Measurements from ENCODE around the gene OXSR1.

OXSR1 gene

DNA sequence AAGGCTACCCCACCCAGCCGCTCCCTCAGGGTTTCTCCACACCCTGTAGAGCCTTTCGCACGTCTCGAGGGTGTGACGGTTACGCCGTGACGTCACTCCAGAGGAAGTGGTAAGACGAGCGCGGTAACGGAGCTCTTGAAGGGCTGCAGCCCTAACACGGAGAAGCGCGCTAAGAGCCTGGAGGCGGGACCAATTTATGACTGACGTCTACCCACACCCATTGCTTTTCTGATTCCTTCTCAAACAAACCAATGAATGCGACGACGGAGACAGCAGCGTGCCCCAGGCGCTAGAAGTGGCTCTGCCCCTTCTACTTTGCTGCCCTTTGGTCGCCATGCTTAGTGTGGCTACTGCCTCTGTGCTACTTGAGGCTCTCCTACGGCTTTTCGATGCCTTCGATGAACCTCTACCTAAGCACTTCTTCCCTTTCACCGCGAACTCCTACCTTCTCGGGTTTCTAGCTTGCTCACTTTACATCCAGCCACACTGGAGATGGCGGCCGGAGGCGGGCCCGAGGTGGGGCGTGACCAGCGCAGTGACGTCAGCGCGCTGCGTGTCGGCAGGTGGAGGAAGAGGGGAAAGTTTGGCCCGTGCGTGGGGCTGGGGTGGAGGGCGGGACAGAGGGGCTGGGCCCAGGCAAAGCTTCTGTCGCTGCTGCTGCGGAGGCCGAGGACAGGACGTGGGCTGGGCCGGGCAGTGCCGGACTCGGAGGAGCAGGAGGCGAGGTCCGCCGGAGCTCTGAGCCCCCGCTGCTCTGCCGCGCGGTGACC, at the start of gene OXSR1:
Gene OXSR1, plus strand, starts transcription at position 586 of the 770 bp plus-strand sequence. CDS start 340 bp downstream, outside the sequence.
- in situ Hi-C loops (cut with MboI; ENCODE audit: low sequenced_read_pairs): no loop called here
- H3K4me3 ChIP-seq: peak within 1 kb of the TSS; percentile 88
- no peaks in the 10 kb centered on the region for H3K27me3 ChIP-seq (ENCODE audit: low read depth)
- peaks cover 22% of the 10 kb centered on the region for H3K4me1 ChIP-seq
- peak; percentile 97 to 99 for DNase-seq (ENCODE audit: low spot score in 2 of 2)
- H3K9me3 ChIP-seq: no peaks in the 10 kb centered on the region
- no peaks in the 10 kb centered on the region for H3K36me3 ChIP-seq (replicated peaks)

DNA sequence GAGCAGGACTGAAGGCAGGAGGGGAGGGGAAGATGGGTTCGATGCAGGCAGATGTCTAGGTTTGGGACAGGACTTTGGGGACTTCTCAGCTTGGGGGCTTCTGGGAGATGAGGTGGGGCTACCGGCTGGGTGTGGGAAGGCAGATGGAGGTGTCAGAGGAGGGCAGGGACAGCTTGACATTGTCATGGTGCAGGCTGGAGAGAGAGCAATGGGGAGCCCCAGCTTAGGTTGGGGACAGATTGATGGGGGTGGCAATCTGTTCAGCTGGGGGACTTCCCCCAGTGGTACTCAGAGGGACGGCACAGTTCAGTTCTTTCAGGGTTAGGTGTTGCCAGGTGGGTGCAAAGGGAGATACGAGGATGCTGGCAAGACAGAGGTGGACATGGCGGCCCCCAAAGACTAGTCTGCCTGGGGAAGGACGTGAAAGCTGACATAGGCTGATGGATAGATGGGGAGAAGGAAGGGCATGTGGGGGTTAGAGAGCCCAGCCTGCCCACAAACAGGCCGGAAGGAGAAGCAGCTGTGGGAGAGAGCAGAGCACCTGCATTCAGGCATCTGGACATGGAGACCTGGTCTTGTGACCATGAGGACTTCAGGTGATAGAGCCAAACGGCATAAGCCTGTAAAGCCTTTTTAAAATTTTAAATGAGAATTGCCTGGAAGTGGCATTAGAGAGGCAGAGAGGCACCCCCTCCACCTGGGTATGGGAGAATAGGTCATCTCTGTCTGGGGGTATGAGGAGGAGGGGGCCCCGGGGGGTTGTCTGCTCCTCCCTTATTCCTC, 49.5 kb upstream of the OXSR1 start:
- H3K27me3 ChIP-seq (ENCODE audit: low read depth): no peaks in the 10 kb centered on the region
- DNase-seq (ENCODE audit: low spot score in 2 of 2): no peak
- no peak overlapping the region for H3K4me3 ChIP-seq
- in situ Hi-C loops (cut with MboI; ENCODE audit: low sequenced_read_pairs): no loop called here
- H3K36me3 ChIP-seq (replicated peaks): peaks cover 4% of the 10 kb centered on the region; the same call in 1 of the 2 replicates
- H3K4me1 ChIP-seq: no peaks in the 10 kb centered on the region
- H3K9me3 ChIP-seq: no peaks in the 10 kb centered on the region

DNA sequence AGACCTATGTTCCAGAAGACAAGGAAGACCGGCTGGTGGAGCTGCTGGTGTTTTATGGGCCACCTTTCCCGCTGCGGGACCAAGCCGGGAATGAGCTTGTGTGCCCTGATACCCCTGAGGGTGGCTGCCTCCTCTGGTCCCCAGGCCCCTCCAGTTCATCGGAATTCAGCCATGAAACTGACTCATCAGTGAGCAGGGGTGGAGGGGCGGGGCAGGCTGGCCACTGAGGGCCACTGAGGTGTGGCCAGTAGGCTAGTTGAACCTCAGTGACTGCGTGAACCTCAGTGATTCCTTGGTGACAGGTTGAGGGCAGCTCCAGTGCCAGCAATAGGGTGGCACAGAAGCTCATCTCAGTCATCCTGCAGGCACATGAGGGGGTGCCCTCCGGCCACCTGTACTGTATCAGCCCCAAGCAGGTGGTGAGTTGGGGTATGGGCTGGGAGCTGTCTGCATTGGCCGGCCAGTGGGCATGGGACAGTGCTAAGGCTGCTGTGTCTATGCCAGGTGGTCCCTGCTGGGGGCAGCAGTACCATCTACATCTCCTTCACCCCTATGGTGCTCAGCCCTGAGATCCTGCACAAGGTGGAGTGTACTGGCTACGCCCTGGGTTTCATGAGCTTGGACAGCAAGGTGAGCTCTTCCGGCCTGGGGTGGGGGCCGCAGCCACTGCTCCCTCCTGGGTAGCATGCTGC, 48.7 kb upstream of the OXSR1 start:
- no peak overlapping the region for H3K4me3 ChIP-seq
- peaks cover 11% of the 10 kb centered on the region for H3K36me3 ChIP-seq (replicated peaks)
- no peaks in the 10 kb centered on the region for H3K27me3 ChIP-seq (ENCODE audit: low read depth)
- in situ Hi-C loops (cut with MboI; ENCODE audit: low sequenced_read_pairs): no loop called here
- no peaks in the 10 kb centered on the region for H3K9me3 ChIP-seq
- H3K4me1 ChIP-seq: no peaks in the 10 kb centered on the region
- DNase-seq (ENCODE audit: low spot score in 2 of 2): no peak

DNA sequence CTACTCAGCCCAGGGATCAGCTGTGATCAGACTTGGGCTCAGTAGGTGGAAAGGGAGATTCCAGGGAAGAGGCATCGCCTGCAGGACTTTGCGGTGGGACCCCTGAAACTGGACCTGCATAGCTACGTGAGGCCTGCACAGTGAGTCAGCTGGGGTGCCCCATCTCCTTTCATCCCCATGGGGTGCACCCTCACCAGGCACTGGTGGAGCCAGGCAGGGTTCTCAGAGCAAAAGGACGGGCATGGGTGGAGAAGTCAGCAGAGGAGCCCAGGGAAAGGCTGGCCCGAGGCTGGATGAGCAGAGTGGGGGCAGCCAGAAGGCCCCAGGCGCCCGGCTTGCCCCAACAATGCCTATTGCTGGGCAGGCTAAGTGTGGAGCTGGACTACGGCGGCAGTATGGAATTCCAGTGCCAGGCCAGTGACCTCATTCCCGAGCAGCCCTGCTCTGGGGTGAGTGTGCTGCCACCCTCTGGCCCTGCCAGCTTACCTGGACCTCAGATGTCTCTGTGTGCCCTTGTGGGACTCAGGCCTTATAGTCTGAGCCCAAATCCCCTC, 48.1 kb upstream of the OXSR1 start:
- H3K4me3 ChIP-seq: no peak overlapping the region

DNA sequence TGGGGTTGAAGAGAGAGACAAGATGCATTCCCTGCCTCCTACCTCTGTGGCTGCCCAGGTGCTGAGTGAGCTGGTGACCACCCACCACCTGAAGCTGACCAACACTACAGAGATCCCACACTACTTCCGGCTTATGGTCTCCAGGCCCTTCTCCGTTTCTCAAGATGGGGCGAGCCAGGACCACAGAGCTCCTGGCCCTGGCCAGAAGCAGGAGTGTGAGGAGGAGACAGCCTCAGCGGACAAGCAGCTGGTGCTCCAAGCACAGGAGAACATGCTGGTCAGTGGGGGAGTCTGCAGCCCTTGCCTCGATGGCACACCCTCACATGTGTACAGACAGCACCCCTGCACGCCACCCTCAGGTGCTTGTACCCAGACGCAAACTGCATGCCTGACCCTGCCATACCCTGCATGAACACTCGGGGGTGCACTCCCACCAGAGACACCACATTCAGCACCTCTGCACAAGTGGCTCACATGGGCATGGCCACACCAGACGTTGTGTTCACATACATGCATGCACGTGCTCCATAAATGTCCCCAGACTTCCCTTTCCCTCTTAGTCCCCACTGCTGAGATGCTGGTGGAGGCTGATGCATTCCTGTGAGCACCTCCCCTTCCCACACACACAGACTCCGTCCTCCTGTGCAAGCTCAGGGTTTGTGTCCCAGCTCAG, 47.5 kb upstream of the OXSR1 start:
- Histone ChIP-seq H3K4me1 (no peaks in the 10 kb centered on the region), H3K9me3 (no peaks in the 10 kb centered on the region), H3K36me3 (replicated peaks) (peaks cover 23% of the 10 kb centered on the region), H3K4me3 (no peak overlapping the region), H3K27me3 (ENCODE audit: low read depth) (no peaks in the 10 kb centered on the region)
- in situ Hi-C loops (cut with MboI; ENCODE audit: low sequenced_read_pairs): no loop called here
- peak; percentile 47 to 80 for DNase-seq (ENCODE audit: low spot score in 2 of 2)

More for the DNA sequence above, 48.1 kb upstream of the OXSR1 start:
- Histone ChIP-seq H3K4me1 (no peaks in the 10 kb centered on the region), H3K9me3 (no peaks in the 10 kb centered on the region), H3K27me3 (ENCODE audit: low read depth) (no peaks in the 10 kb centered on the region), H3K36me3 (replicated peaks) (peaks cover 17% of the 10 kb centered on the region)
- no peak for DNase-seq (ENCODE audit: low spot score in 2 of 2)
- in situ Hi-C loops (cut with MboI; ENCODE audit: low sequenced_read_pairs): no loop called here

DNA sequence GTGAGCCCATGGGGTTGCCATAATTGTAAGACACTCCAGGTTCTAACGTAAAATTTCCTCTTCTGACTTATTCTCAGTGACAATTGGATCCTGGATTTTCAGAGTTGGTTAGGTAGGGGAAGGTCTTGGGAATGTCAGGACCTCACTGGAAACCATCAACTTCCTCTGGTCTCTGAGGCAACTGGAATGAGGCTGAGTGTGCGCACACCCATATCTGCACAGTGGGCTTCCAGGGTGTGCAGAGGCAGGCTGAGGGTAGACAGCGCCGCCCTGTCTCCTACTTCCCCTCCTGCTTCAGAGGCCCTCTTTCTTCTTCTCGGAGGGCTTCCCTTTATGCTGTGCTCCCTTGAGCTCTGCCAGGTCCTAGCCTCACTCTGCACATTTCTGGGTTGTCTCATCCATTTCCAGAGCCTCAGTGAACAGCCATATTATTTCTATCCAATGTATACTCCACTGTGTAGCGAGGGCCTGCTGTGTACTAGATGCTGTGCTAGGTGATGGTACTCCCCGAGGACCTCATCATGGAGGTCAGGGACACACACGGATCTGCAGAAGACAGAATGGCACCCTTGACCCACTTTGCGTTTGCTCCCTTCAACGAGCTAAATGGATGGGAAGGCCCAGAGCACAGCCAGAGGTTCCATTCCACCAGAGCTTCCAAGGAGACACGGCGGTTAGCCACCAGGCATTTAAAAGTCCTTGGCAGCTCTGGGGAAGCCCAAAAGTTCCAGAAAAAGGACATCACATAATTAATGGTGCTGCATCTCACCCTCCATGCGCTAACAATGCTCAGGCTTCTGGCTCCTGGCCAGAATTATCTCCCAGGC, 46.7 kb upstream of the OXSR1 start:
- Histone ChIP-seq H3K9me3 (no peaks in the 10 kb centered on the region), H3K36me3 (replicated peaks) (peaks cover 28% of the 10 kb centered on the region), H3K4me3 (no peak overlapping the region), H3K4me1 (no peaks in the 10 kb centered on the region), H3K27me3 (ENCODE audit: low read depth) (no peaks in the 10 kb centered on the region)
- in situ Hi-C loops (cut with MboI; ENCODE audit: low sequenced_read_pairs): no loop called here
- DNase-seq (ENCODE audit: low spot score in 2 of 2): no peak

DNA sequence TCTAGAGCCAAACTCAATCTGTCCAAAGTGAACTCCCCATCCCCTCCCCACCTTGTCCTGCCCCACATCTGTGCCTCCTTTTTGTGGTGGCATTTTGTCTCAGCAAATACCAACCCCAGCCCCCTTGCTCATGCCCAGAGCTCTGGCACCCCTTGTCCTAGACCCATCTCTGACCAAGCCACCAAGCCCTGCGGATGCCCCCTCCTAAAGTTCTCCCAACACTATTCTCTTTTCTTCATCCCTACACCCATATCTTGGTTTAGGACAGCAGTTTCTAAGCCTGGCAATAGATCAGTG, 46.1 kb upstream of the OXSR1 start:
- Histone ChIP-seq H3K9me3 (no peaks in the 10 kb centered on the region), H3K4me1 (no peaks in the 10 kb centered on the region), H3K27me3 (ENCODE audit: low read depth) (no peaks in the 10 kb centered on the region), H3K4me3 (no peak overlapping the region), H3K36me3 (replicated peaks) (peaks cover 31% of the 10 kb centered on the region)
- in situ Hi-C loops (cut with MboI; ENCODE audit: low sequenced_read_pairs): no loop called here
- DNase-seq (ENCODE audit: low spot score in 2 of 2): no peak

DNA sequence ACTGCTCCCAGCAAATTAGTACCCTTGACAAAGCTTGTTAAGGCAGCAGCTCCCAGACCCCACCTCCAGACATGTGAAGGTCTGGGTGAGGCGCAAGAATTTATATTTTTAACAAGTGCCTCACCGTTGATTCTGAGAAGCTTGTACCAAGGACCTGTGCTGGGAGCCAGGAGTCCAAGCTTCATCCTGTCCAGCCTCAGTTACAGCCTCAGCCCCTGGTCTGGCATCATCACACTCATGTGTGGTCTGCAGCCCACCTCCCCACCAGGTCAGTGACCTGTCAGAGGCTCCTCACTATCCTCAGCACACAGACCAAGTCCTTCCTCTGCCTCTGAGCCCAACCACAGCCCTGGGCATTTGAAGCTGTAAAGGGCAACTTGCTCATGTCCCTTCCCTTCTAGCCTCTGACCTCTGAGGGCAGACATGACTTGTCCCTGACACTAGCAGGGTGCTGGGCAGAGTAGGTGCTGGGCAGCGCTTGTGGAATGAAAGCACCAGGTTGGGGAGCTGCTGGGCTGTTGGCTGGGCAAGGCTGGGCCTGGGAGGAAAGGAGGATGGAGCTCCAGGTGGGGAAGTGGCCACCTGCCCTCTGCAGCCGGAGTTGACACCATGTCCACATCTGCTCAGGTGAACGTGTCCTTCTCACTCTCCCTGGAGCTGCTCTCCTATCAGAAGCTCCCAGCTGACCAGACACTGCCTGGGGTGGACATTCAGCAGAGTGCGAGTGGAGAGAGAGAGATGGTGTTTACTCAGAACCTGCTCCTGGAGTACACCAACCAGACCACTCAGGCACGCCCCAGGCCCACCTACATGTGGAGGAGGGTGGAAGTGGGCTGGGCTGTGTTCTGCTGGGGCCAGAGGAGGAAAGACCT, 45.3 kb upstream of the OXSR1 start:
- in situ Hi-C loops (cut with MboI; ENCODE audit: low sequenced_read_pairs): loop anchor here (10.0 kb wide), 1 partner anchor 365 kb away; no protein-coding TSS in a partner anchor
- Histone ChIP-seq H3K27me3 (ENCODE audit: low read depth) (no peaks in the 10 kb centered on the region), H3K36me3 (replicated peaks) (peaks cover 38% of the 10 kb centered on the region), H3K4me3 (no peak overlapping the region), H3K9me3 (no peaks in the 10 kb centered on the region), H3K4me1 (no peaks in the 10 kb centered on the region)
- no peak for DNase-seq (ENCODE audit: low spot score in 2 of 2)

DNA sequence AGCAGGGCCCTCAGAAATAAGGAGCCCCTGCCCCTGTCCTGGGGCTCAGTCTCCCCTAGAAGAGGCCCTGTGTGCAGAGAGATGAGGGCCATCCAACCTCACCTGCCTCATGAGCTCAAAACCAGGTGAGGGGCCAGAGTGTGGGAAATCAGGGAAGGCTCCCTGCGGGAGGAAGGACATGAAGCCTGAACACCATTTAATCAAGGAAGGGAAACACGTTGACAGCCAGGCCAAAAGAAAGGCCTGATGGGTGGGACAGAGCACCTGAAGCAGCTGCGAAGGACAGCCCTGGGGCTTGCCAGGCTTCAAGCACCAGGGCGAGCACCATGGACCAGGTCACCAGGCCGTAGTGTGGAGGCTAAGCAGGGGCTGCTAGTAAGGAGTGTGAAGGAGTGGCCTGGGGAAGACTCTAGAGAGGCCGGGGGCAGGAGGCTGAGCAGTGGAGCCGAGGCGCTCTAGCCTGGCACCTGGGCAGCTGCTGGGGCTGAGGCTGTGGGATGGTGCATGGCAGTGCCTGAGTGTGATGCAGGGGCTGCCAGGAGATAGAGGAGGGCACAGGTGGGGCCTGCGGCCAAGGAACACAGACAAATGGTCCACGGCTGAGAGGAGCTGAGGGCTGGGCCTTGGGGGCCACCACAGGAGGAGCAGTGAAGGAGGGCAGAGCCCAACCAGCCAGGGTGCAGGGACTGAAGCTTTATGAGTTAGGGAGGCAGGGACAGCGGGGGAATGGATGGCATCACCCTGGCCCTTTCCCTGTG, 44.5 kb upstream of the OXSR1 start:
- Histone ChIP-seq H3K36me3 (replicated peaks) (peaks cover 46% of the 10 kb centered on the region), H3K27me3 (ENCODE audit: low read depth) (no peaks in the 10 kb centered on the region), H3K9me3 (no peaks in the 10 kb centered on the region), H3K4me3 (no peak overlapping the region), H3K4me1 (no peaks in the 10 kb centered on the region)
- in situ Hi-C loops (cut with MboI; ENCODE audit: low sequenced_read_pairs): loop anchor here (10.0 kb wide), 1 partner anchor 364 kb away; no protein-coding TSS in a partner anchor
- DNase-seq (ENCODE audit: low spot score in 2 of 2): no peak

DNA sequence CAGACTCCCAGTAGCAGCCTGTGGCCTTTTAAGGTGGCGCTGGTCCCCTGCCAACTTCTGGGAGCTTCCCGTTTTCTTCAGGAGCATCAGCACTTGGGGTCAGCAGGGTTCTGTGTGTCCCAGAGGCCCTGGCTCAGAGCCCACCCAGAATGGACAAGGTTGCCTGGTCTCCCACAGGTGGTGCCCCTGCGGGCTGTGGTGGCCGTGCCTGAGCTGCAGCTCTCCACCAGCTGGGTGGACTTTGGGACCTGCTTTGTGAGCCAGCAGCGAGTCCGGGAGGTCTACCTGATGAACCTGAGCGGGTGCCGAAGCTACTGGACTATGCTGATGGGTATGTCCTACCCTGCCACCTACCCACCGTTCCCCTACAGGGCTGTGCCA, 43.9 kb upstream of the OXSR1 start:
- Histone ChIP-seq H3K36me3 (replicated peaks) (peaks cover 52% of the 10 kb centered on the region), H3K27me3 (ENCODE audit: low read depth) (no peaks in the 10 kb centered on the region), H3K4me3 (no peak overlapping the region), H3K9me3 (no peaks in the 10 kb centered on the region), H3K4me1 (no peaks in the 10 kb centered on the region)
- in situ Hi-C loops (cut with MboI; ENCODE audit: low sequenced_read_pairs): loop anchor here (10.0 kb wide), 1 partner anchor 363 kb away; no protein-coding TSS in a partner anchor
- no peak for DNase-seq (ENCODE audit: low spot score in 2 of 2)

DNA sequence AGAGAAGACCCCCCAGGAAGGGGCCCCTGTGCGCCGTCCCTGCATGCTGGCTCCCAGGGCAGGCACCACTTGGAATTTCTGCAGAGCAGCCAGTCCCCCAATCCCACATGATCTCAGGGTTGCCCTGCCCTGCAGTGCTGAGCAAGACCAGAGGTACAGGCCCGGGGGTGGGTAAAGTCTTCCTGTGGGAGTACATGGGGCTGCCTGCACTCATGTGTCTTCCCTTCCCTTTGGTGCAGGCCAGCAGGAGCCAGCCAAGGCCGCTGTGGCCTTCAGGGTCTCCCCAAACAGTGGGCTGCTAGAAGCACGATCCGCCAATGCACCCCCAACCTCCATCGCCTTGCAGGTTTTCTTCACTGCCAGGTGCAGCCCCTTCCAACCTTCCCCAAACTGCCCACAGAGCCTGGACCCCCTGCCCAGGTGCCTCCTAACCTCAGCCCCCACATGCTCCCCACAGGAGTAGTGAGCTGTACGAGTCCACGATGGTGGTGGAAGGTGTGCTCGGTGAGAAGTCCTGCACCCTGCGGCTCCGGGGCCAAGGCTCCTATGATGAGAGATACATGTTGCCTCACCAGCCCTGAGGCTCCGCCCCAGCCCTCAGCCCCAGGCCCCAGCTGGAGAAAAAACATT, 43.4 kb upstream of the OXSR1 start:
- no peak for DNase-seq (ENCODE audit: low spot score in 2 of 2)
- no peaks in the 10 kb centered on the region for H3K27me3 ChIP-seq (ENCODE audit: low read depth)
- H3K4me3 ChIP-seq: no peak overlapping the region
- peaks cover 57% of the 10 kb centered on the region for H3K36me3 ChIP-seq (replicated peaks)
- no peaks in the 10 kb centered on the region for H3K9me3 ChIP-seq
- in situ Hi-C loops (cut with MboI; ENCODE audit: low sequenced_read_pairs): loop anchor here (10.0 kb wide), 1 partner anchor 363 kb away; no protein-coding TSS in a partner anchor
- no peaks in the 10 kb centered on the region for H3K4me1 ChIP-seq

Measured in HAP-1 (cell line).